HG02763 (cell line): ENCODE data around the gene OR10A2.
A peak's percentile ranks its signal among the peaks of the same experiment; 100 is the strongest.
"Not testable (repeated sequence)": the region's sequence is repeated elsewhere in the genome, so short reads cannot be mapped to it uniquely, and the experiment has no call there.

Source experiments
- ATAC-seq: cut with Tn5 transposase; IDR thresholded peaks from one replicate; pipeline ENCODE4 v1.9.1; 2021; ENCODE audit warnings: mild to moderate bottlenecking, moderate library complexity; ENCODE audit not compliant: unreplicated experiment

The OR10A2 gene

DNA sequence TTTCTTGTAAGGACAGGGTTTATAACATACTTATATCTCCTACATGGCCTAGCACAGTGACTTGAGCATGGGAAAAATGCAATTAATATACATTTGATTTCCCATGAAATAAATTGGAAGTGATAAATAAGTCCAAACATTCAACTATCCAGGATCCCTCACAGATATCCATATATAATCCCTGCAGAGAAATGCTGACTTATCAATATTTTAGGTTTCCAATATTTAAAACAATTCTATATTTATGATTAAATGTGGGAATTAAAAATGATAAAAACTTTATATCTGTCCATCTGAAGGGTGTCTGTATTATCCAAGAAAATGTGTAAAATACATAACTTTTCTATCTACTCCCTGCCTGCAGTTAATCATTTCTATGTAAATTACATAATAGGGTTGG, 19.9 kb downstream of the OR10A2 start:
- ATAC-seq: no peak

DNA sequence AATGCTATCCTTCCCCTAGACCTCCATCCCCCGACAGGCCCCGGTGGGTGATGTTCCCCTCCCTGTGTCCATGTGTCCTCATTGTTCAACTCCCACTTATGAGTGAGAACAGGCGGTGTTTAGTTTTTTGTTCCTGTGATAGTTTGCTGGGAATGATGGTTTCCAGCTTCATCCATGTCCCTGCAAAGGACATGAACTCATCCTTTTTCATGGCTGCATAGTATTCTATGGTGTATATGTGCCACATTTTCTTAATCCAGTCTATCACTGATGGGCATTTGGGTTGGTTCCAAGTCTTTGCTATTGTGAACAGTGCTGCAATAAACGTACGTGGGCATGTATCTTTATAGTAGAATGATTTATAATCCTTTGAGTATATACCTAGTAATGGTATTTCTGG, 24.9 kb downstream of the OR10A2 start:
- ATAC-seq: not testable (repeated sequence)

DNA sequence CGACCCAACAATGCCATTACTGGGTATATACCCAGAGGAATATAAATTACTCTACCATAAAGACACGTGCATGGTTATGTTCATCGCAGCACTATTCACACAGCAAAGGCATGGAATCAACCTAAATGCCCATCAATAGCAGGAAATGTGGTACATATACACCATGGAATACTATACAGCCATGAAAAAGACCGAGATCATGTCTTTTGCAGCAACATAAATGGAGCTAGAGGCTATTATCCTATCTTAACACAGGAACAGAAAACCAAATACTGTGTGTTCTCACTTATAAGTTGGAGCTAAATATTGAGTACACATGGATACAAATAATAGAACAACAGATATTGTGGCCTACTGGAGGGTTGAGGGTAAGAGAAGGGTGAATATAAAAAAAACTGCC, 26.0 kb downstream of the OR10A2 start:
- no peak for ATAC-seq

DNA sequence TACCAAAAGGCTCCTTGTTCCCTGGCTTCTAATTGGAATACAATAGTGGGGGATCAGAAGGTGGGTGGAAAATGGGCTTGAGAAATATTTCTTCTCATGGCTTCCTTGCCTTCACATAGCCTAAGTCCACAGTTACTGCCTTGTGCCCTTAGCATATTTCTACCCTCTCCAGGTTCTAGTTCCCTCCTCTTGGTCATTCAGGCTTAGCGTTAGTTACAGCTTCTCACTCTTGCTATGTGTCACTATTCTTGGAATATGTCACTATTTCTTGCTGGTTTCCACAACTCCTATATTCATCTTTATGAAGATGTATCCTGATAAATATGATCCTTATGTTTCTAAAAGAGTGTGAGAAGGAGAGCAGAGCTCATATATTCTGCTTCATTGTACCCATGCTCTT, 27.0 kb downstream of the OR10A2 start:
- ATAC-seq: no peak

DNA sequence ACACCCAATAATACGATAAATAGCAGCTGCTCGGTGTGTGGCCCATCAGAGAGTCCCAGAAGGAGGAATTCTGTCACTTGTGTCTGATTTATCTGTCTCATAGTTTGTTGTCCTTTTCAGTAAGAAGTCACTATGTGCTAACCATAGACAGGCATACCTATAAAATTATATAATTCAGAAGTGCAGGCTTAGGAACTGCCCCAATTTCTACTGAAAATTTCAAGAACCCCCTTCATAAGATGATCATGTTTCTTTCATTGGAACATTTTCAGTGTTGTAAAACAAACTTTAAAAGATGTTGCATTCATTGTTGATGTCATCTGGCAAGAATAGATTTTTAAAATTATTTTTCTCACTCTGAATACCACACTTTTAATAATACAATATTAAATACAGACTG, 29.5 kb downstream of the OR10A2 start, which contains the start of gene OR2D2:
Gene OR2D2 (minus strand): TSS at position 101 of the 400 bp plus-strand sequence. CDS start 0 bp downstream, at position 101.
- no peak for ATAC-seq

DNA sequence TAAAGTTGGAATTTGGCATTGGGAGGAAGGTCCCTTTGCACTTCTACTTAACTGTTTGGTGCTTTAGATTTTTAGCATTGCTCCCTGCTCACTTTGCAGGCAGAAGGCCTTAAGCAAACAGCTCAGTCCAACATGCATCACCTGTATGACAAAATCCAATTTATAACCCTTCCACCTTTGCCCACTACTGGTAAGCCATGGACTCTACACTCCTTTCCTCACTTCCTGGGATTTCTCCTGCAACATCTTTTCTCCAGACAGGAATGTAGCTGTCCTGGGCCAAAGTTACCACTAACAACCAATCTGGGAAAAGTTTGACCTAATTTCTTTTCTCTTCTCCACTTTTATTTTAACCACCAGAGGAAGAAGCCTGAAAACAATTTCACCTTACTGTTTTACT, 31.2 kb downstream of the OR10A2 start:
- no peak for ATAC-seq

DNA sequence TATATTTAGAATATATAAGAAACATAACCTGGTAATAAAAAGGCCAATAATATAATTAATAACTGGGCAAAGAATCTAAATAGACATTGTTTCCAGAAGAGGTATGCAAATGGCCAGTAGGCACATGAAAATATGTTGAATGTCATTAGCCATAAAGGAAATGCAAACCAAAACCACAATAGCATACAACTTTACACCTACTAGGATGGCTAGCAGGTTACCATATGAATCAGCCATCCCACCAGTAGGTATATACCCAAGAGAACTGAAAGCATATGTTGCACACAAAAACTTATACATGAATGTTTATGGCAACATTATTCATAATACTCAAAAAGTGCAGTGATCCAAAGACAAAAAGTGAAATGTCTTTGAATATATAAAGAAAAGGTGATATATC, 32.2 kb downstream of the OR10A2 start:
- ATAC-seq: peak; percentile 75

DNA sequence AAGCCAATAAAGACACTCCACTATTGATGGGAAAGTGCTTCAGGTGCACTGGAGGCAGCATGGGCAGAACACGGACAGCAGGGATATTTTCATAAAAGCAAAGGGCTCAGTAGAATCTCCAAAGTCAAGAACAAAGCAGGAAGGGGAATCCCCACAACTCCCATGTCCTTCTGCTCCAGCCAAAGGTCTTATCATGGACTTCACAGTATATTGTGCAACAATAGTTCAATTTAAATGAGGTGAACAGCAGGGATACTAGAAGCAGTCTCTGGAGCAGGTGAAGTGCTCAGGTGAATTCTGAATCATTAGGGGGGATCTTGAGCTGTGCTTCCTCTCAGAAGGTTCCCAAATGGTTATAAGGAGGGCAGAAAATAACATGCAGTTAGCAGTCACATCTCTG, 36.1 kb downstream of the OR10A2 start:
- no peak for ATAC-seq

DNA sequence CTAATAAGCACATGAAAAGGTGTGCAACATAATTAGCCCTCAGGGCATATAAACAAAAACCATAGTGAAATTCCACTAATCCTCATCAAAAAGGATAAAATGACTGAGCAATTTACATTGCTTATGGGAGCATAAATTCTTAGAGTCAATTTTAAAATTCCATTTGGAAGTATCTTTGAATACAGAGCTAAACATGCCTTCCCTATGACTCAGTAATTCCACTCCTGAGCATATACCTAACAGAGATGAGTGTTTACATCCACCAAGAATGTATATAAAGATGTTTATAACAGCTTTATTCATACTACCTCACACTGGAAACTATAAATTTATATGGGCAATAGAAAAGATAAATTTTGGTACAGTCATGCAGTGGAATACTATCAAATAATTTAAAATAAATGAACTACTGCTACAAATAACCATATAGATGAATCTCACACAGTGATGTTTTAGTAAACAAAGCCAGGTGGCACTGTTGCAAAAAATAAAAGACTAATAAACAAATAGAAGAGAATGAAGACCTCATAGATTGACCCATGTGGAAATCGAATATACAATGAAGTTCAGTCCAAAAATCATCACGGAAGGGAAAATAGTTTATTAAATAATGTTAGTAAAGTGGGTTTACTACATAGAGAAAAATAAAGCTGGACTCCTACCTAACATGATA, 37.6 kb downstream of the OR10A2 start:
- ATAC-seq: no peak

DNA sequence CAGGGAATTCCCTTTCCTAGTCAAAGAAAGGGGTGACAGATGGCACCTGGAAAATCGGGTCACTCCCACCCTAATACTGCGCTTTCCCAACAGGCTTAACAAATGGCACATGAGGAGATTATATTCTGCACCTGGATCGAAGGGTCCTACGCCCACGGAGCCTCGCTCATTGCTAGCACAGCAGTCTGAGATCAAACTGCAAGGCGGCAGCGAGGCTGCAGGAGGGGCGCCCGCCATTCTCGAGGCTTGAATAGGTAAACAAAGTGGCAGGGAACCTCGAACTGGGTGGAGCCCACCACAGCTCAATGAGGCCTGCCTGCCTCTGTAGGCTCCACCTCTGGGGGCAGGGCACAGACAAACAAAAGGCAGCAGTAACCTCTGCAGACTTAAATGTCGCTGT, 41.9 kb downstream of the OR10A2 start:
- not testable (repeated sequence) for ATAC-seq

DNA sequence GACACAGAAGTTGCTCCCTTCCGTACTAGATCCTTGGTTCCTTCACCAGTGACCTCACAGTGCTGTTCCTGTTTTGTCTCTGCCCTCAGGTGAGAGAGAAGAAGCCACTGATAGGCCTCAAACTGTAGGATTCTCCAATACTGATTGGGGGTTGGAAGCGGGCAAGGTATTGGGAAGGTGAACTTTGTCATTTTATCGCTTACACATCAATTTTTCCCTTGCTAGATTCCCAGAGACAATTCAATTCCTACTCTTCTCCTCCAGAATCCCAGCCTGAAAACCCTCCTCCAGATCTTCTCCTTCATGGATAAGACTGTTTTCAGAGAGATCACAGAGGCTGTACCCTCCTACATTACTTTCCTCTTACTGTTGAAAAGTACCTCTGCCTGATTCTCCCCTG, 48.5 kb downstream of the OR10A2 start:
- no peak for ATAC-seq

DNA sequence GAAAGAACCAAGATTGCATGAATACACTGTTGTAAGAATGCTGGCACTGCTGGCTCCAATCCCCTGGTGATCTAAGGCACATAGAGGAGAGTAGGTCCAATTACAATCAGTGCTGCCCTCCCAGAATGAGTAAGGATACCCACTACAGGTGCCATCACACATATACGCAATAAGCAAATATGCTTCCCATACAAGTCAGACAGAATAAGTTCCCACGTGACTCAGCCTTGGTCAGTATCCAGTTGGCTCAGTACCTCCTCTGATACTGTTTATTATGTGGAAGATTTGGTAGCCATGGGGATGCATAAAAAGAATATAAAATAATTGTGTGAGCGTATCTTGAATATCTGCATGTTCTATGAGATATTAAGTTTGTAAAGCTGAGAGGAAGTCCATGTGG, 49.1 kb downstream of the OR10A2 start:
- no peak for ATAC-seq

DNA sequence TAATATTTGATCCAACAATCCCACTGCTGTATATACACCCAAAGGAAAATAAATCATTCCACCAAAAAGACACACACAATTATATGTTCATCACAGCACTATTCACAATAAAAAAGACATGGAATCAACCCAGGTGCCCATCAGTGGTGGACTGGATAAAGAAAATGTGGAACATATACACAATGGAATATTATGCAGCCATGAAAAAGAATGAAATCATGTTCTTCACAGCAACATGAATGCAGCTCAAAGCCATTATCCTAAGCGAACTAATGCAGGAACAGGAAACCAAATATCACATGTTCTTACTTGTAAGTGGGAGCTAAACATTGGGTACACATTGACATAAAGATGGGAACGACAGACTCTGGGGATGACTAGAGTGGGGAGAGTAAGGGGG, 56.8 kb downstream of the OR10A2 start:
- ATAC-seq: no peak

DNA sequence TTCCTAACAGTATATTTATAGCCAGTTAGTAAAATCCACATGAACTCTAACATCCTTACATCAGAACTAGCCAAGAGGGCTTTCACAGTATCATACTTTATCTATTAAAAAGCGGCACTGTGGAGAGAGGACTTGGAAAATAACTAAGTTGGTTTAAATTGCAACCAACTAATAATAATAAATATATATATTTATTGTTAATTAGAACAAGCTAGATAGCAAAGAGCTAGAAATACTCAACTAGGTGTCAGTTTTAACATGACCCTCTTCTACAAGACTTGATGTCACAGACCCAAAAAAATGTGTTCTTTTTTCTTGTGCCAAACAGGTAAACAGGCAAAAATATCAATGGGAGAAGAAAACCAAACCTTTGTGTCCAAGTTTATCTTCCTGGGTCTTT, 57.8 kb downstream of the OR10A2 start, which contains the start of gene OR2D3:
Gene OR2D3 (plus strand): TSS at position 301 of the 400 bp plus-strand sequence. CDS start 0 bp downstream, at position 301.
- ATAC-seq: no peak
